Endometrium (tissue), 2 donors: ENCODE data around the gene ABAT.
"Not testable (repeated sequence)": the region's sequence is repeated elsewhere in the genome, so short reads cannot be mapped to it uniquely, and the experiment has no call there.

Experiments used
- FAIRE-seq: peaks from 2 replicates; lab custom pipeline; 2012; peaks lifted over from hg19 to GRCh38; lab: Jason Lieb, UNC
- donor health status: control.
- donor health status: control.

ABAT gene

GRCh38 chr16:8785408-8785807 lies 111.0 kb downstream of the ABAT start:
- FAIRE-seq = no peak

GRCh38 chr16:8786316-8786715 lies 111.9 kb downstream of the ABAT start:
- not testable (repeated sequence) for FAIRE-seq

GRCh38 chr16:8788578-8789172 lies 114.3 kb downstream of the ABAT start:
- no peak for FAIRE-seq

DNA sequence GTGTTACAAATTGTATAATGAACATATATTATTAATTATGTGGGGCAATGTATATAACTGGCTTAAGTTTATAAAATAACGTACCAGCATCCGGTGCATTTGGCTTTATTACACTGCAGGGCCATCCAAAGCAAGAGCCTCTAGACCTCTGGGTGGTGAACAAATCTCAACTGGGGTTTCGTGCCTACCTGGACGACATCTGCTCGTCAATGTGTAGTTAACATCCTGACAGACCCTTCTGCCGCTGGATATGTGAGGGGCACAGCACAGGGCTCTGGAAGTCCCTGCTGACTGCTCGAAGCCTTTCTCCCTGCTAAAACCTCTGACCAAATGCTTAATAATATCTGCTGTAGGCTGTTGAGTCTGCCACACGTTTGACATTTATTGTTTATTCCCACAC lies 120.7 kb downstream of the ABAT start:
- FAIRE-seq = no peak

DNA sequence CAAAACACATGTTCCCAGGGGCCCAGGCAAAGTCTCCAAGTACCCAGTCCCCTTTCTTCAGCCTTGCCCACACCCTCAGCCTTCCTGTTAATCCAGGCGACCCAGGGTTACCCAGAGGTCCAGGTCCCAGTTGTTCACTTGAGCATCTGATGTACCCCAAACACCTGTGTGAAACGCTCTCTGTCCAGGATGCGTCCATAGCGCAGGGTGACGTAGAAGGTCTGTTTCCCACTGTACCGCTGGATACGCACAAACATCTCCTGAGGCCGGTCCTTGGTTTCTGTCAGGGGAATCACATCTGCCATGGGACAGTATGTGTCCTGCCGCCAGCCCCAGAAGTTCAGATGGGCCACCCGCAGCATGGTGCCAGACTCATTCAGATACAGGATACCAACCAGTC lies 121.4 kb downstream of the ABAT start:
- FAIRE-seq = no peak

DNA sequence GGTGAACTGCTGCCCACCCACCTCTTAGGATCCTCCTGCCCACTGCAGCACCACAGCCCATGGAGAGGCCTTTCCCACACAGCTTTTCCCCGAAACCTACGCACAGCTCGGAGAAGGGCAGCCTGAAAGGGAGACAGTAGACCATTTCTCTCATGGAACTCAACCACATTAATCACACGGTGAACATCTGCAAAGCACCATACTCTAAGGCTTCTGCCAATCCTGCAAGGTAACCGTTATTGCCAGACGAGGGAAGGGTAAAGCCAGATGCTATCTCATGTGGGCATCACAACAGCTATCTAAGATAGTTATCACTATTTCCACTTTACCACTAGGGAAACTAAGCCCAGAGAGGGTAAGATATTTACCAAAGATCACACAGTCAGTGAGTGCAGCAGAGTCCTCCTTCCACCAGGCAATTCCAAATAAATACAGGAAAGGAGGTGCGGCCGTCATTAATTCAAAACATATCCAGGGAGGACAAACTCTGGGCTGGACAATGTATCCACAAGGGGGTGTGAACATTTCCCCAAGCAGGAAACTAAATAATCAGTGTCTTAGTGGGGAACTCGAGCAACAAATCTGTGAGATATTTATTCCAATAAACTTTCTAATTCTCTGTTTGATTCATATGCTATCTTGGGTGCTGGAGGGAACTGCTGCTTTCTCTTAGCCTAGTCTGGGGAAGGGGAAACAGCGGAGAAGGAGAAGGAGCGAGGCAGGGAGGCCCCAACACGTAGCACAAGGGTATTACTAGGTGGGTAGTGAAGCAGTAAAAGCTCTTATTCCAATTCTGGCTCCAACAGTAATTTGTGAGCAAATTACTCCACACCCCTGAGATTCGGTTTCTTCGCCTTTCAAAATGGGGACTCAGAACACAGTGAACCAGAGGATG lies 122.3 kb downstream of the ABAT start:
- FAIRE-seq = no peak

DNA sequence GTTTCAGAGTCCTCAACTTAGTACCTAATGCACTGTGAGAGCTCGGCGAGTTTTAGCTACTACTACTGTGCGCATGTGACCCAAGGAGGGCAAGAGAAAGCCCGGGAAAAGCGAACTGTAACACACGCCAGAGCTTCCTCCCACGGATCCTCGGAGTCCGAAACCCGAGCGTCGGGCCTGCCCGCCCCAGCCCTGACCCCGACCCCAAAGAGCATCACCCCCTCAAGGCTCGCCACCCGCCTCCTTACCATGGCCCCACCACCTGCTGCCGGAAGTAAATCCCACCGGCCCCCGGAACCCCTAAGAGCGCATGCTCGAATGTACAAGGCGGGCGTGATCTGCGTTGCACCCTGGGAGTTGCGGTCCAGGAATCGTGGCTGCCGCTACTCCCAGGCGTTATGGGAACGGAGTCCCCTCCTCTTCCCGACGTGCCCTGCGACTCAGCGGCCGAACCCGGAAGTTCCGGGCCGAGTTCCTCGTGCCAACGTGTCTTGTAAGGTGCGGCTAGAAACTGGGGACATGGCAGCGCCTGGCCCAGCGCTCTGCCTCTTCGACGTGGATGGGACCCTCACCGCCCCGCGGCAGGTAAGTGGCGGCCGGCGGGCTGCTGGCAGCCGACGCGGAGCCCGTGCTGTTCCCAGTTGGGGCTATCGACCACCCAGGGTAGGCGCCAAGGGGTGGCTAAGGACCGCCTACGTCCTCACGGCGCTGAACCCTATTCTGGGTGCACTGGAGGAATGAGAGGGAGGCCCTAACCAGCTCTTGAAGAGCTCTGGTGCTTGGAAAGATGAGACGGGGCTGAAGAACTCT lies 123.2 kb downstream of the ABAT start, which contains the start of the genes PMM2 and TMEM186:
TSS of gene PMM2 (plus strand) at position 476 of the 810 bp plus-strand sequence. CDS start at position 520, 44 bp downstream.
TSS of gene TMEM186 (minus strand) at position 276 of the 810 bp plus-strand sequence. CDS start at position 251, 25 bp downstream.
- FAIRE-seq = peak; percentile 74

GRCh38 chr16:8798174-8798527 lies 123.7 kb downstream of the ABAT start:
- no peak for FAIRE-seq

DNA sequence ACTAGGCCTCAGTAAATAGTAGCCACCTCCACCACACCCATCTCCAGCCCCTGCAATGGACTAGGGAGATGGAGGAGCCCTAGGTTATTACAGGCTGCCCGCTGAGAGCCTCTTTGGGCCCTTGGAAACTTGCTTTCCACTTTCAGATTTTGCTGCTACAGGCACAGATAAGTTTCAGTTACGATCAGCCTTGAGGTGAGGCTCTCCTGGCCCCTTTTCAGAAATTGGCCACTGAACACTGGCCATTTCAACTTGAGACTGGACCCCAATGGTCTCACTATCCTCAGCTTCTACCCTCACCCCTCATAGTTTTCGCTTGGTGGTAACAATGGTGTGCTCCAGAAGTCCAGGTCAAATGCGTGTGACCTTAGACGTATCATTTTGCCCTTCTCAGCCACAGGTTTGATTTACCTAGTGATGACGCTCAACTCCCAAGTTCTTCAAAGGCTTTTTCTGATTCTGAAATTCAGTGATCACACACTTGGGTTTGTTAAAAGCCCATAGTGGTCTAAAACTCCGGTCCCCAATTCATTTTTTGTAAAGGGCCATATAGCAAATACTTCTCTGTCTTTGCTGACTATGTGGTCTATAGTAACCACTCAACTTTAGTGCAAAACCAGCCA lies 124.2 kb downstream of the ABAT start:
- FAIRE-seq = no peak

GRCh38 chr16:8801701-8802100 lies 127.3 kb downstream of the ABAT start:
- no peak for FAIRE-seq

DNA sequence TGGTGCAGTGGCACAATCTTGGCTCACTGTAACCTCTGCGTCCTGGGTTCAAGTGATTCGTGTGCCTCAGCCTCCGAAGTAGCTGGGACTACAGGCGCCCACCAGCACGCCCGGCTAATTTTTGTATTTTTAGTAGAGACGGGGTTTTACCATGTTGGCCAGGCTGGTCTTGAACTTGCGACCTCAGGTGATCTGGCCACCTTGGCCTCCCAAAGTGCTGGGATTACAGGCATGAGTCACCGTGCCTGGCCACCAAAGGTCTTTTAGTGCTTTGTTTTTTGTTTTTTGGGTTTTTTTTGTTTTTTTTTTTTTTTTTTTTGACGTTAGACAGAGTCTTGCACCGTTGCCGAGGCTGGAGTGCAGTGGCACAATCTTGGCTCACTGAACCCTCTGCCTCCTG lies 129.3 kb downstream of the ABAT start:
- FAIRE-seq = not testable (repeated sequence)

GRCh38 chr16:8804313-8804712 lies 129.9 kb downstream of the ABAT start:
- no peak for FAIRE-seq

DNA sequence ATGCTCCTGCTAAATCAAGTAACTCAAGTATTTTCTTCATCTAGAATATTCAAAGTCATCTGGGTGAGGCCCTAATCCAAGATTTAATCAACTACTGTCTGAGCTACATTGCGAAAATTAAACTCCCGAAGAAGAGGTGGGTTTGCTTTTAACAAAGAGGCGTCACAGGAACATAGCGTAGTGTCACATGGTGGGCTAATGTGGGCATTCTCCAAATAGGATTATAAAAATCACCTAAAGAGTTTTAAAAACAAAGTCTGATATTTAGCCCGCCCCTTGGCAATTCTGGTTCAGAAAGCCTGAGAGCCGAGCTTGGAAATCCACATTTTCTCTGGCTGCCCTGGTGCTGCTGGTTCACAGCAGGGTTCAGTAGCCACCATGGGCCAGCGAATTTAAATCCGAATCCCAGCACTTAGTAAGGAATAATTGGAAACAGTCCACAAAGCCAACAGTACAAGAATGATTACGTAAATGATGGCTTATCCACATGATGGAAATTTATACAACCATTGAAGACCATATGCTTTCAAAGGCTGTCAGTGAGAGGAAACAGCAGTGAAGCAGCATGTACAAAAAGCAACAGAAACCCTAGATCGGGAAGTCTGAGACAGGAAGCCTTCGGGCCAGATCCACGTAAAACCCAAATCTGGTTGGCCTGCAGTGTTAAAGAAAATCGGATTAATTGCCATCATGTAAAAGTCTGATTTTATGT lies 132.0 kb downstream of the ABAT start:
- no peak for FAIRE-seq

DNA sequence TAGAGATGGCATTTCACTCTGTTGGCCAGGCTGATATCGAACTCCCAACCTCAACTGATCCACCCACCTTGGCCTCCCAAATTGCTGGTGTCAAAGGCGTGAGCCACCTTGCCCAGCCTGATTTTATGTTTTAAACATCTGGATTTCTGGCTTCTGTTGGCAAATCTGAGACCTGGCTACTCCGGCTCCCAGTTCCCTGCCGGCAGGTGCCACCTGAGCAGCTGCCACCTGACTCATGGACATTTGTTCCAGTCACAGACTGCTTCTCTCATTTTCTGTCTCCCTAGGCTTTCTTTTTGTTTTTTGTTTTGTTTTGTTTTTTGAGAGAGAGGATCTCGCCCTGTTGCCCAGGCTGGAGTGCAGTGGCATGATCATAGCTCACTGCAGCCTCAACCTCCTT lies 132.8 kb downstream of the ABAT start:
- FAIRE-seq = no peak

DNA sequence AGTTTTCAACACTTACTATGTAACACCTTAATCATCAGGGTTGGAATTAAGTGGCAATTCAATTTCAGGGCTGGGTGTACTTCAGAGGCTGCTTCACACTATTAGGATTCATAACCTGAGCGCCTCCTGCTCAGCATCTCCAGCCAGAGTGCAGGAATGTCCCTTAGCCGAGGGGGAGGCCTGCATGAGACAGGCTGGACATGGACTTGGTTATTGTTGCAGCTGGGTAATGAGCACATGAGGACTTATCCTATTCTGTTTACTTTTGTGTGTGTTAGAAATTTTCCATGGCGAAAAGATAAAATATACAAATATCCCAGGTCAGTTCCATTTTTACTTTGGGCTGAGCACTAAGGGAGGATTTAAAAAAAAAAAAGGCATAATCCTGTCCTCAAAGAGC lies 133.6 kb downstream of the ABAT start:
- no peak for FAIRE-seq

- FAIRE-seq = no peak
Measured at GRCh38 chr16:8808613-8809353, 134.4 kb downstream of the ABAT start.

DNA sequence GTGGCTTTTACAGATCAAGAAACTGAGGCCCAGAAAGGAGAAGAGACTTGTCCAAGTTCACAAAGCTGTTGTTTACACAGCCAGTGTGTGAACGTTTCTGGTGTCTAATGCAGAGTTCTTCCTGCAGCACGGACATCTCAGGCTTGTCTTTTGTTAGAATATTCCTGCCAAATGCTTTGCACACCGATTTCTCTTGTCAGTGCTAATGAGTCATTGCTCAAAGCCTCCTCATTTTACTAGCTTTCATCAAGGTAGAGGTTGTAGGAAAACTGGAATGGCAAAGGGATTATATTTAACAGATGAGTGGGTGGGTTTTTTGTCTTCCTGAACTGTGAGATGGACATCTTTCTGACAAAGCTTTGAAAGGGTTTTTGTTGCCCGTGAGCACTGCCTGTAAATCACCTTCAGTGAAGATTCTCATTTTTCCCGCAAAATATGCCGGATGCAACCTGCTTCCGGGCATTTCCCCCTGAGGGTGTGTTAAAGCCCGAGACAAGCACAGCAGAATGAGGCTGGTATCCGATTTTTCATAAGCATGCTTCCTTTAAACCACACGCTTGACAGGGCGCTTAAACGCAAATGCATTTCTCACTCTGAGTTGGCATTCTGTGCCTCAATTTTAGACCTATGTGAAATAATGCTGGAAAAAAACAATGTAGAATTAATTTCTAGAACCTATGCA lies 137.9 kb downstream of the ABAT start:
- FAIRE-seq = no peak

GRCh38 chr16:8814095-8814806 lies 139.8 kb downstream of the ABAT start:
- FAIRE-seq = no peak

- FAIRE-seq = no peak
Measured at GRCh38 chr16:8816967-8817655, 142.7 kb downstream of the ABAT start.
